K562 (cell line): Measurements from ENCODE around the gene ACY1. TPM values are rescaled to one million over a fixed set of nuclear protein-coding genes. Genes with fewer than 3 reads are reported as not detected.

Source experiments
- FOXK2 ChIP-seq, 2 experiments: fragments of 450-650 bp; IDR thresholded peaks in 1 of 2; conservative IDR thresholded peaks in 1 of 2; 2 replicates each; pipeline ENCODE4 v1.6.1; 2016; ENCODE audit warnings: low read depth in 2 of 2, mild to moderate bottlenecking in 1 of 2
- GABPA ChIP-seq: fragments of 200-800 bp; sonication (Bioruptor generic); conservative IDR thresholded peaks from 2 replicates; pipeline ENCODE4 v1.6.1; 2016; ENCODE audit warnings: low read depth, missing genetic modification characterization, missing compliant biosample characterization
- HMG20A ChIP-seq: fragments of 450-650 bp; formaldehyde crosslinking; conservative IDR thresholded peaks from 2 replicates; pipeline ENCODE4 v1.4.0; 2020; ENCODE audit warnings: mild to moderate bottlenecking, mixed read lengths
- HNRNPLL ChIP-seq: fragments of 200-400 bp; formaldehyde crosslinking; IDR thresholded peaks from 2 replicates; pipeline ENCODE4 v1.6.1; 2017; ENCODE audit warnings: low read length, low read depth, mild to moderate bottlenecking; ENCODE audit not compliant: poor library complexity, severe bottlenecking
- ILF3 ChIP-seq: fragments of 450-650 bp; IDR thresholded peaks from 2 replicates; pipeline ENCODE4 v1.6.1; 2018; ENCODE audit warnings: antibody characterized with exemption, mild to moderate bottlenecking, moderate library complexity, borderline replicate concordance
- LARP7 ChIP-seq: fragments of 450-650 bp; IDR thresholded peaks from 2 replicates; pipeline ENCODE4 v1.6.1; 2016
- MTA2 ChIP-seq: fragments of 450-650 bp; IDR thresholded peaks from 2 replicates; pipeline ENCODE4 v1.6.1; 2016; ENCODE audit warnings: low read depth
- NONO ChIP-seq, 2 experiments: fragments of 200-400 bp in 1 of 2; fragments of 450-650 bp in 1 of 2; formaldehyde crosslinking in 1 of 2; IDR thresholded peaks; 2 replicates each; pipeline ENCODE4 v1.6.1; 2017; ENCODE audit warnings: low read depth in 2 of 2, mild to moderate bottlenecking in 2 of 2, moderate library complexity in 2 of 2, low read length in 1 of 2
- POLR2AphosphoS5 ChIP-seq: IDR thresholded peaks from 2 replicates; pipeline ENCODE4 v1.6.1; 2011; ENCODE audit warnings: mild to moderate bottlenecking, low read depth, low read length, moderate library complexity; ENCODE audit not compliant: control insufficient read depth, insufficient read depth
- RAD21 ChIP-seq, 2 experiments: fragments of 250-450 bp in 1 of 2; fragments of 450-650 bp in 1 of 2; sonication (Bioruptor Pico) in 1 of 2; formaldehyde crosslinking in 1 of 2; IDR thresholded peaks in 1 of 2; conservative IDR thresholded peaks in 1 of 2; 2 replicates each; pipeline versions ENCODE4 v1.4.0 to v1.8.0; 2020 to 2022; ENCODE audit warnings: mild to moderate bottlenecking in 2 of 2, moderate library complexity in 1 of 2
- SMARCA4 ChIP-seq: fragments of 450-650 bp; IDR thresholded peaks from 2 replicates; pipeline ENCODE4 v1.6.1; 2016
- SMARCE1 ChIP-seq: fragments of 450-650 bp; IDR thresholded peaks from 2 replicates; pipeline ENCODE4 v1.7.1; 2016; ENCODE audit warnings: mild to moderate bottlenecking
- TAF1 ChIP-seq: IDR thresholded peaks from 2 replicates; pipeline ENCODE4 v1.6.1; 2011; ENCODE audit warnings: mild to moderate bottlenecking, low read length, moderate library complexity; ENCODE audit not compliant: insufficient read depth, control insufficient read depth, severe bottlenecking; ENCODE audit errors: extremely low read depth
- TAF7 ChIP-seq: fragments of 450-650 bp; IDR thresholded peaks from 2 replicates; pipeline ENCODE4 v1.6.1; 2016; ENCODE audit warnings: missing genetic modification characterization, missing compliant biosample characterization
- ZNF592 ChIP-seq: fragments of 450-650 bp; IDR thresholded peaks from 2 replicates; pipeline ENCODE4 v1.6.1; 2017; ENCODE audit warnings: antibody characterized with exemption, mild to moderate bottlenecking
- polyA plus RNA-seq, 8 experiments: library from polyadenylated mRNA; depleted of rRNA in 4 of 8; stranded (reverse) in 5 of 8; unstranded in 3 of 8; fragments of >200 nt; fragmentation: Nextera tagmentation in 2 of 8; fragmentation: Illumina TruSeq in 1 of 8; extraction: Ambion mirVana in 2 of 8; extraction: Trizol in 1 of 8; gene quantifications; 2 replicates each; pipeline versions ENCODE4 v1.2.1 to v1.2.3, GENCODE V29; 2011 to 2014; ENCODE audit warnings: inconsistent platforms in 1 of 8, missing spikeins in 1 of 8
- total RNA-seq, 7 experiments: library from RNA; depleted of rRNA in 6 of 7; stranded (reverse); fragments of >200 nt in 6 of 7; fragmentation: Illumina TruSeq in 2 of 7; extraction: Trizol in 2 of 7; gene quantifications; 2 replicates each; pipeline versions ENCODE4 v1.2.1 to v1.2.3, GENCODE V29; 2011 to 2021; ENCODE audit warnings: low replicate concordance in 1 of 7

Gene ACY1
- total and polyA plus RNA-seq, 9 of the 15 experiments (the other 6 are each of a cell fraction or from before 2014, with no cell fraction given) = 70.7 to 195 (median 123) TPM

- TF ChIP-seq ILF3 (no peak), TAF7 (peak; percentile 65; the same call in 1 of the 2 replicates), GABPA (tag) (peak; percentile 48), TAF1 (peak; percentile 7), ZNF592 (no peak), SMARCA4 (0 out of 2 replicates have a peak, but pooled peaks have one; percentile 21), HMG20A (CRISPR knock-in tag) (no peak), LARP7 (0 out of 2 replicates have a peak, but pooled peaks have one; percentile 26), POLR2AphosphoS5 (peak; percentile 3; the same call in 1 of the 2 replicates), HNRNPLL (no peak), SMARCE1 (0 out of 2 replicates have a peak, but pooled peaks have one; percentile 11), FOXK2 (conservative IDR thresholded peaks at IDR 0.05 in 1 of 2, IDR thresholded peaks at IDR 0.05 in 1 of 2; ENCODE audit: low read depth in 2 of 2) (0 out of 4 replicates have a peak, but pooled peaks have one; percentile 17 to 18), MTA2 (0 out of 2 replicates have a peak, but pooled peaks have one; percentile 10), NONO (IDR thresholded peaks at IDR 0.05; ENCODE audit: low read depth in 2 of 2, low read length in 1 of 2) (0 out of 4 replicates have a peak, but pooled peaks of 1 of the 2 experiments have one; percentile 29), RAD21 (CRISPR knock-in tag; conservative IDR thresholded peaks at IDR 0.05 in 1 of 2, IDR thresholded peaks at IDR 0.05 in 1 of 2) (no peak)
These were observed 388 bp downstream of the ACY1 start (continued) for GRCh38 chr3:51983578-51984268.
